ENCODE measurements around the gene CERS1.

GRCh38 chr19:18897094-18898029, 1.4 kb upstream of the CERS1 start:
- TF ChIP-seq CTCF (IDR thresholded peaks at IDR 0.05; ENCODE audit: low read depth, low read length, poor library complexity, severe bottlenecking) (no peak), EZH2phosphoT487 (IDR thresholded peaks at IDR 0.05; ENCODE audit: borderline replicate concordance, low read length) (no peak)

Data from DOHH2 (cell line).